ENCODE data around the gene FAAP100.

DNA sequence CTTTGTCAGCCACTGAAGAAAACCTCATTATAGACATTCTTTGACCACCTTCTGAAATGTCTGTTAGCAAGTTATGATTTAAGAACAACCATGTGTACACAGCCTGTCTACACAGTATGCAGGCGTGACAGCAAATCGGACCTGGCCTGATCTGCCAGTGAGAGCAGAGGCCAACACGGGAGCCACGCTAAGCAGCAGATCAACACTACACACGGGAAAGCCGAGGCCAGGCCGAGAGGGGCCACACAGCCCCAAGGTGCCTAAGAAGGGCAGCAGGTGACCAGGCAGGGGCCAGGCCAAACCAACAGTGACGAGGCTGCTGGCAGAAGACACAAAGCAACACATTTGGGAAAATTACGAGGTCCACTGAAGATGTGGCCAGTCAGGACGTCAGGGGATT, 16.3 kb upstream of the FAAP100 start:
- no peak for TF ChIP-seq POLR2A (IDR thresholded peaks at IDR 0.05)
- TF ChIP-seq, protein P1, sequence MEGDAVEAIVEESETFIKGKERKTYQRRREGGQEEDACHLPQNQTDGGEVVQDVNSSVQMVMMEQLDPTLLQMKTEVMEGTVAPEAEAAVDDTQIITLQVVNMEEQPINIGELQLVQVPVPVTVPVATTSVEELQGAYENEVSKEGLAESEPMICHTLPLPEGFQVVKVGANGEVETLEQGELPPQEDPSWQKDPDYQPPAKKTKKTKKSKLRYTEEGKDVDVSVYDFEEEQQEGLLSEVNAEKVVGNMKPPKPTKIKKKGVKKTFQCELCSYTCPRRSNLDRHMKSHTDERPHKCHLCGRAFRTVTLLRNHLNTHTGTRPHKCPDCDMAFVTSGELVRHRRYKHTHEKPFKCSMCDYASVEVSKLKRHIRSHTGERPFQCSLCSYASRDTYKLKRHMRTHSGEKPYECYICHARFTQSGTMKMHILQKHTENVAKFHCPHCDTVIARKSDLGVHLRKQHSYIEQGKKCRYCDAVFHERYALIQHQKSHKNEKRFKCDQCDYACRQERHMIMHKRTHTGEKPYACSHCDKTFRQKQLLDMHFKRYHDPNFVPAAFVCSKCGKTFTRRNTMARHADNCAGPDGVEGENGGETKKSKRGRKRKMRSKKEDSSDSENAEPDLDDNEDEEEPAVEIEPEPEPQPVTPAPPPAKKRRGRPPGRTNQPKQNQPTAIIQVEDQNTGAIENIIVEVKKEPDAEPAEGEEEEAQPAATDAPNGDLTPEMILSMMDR (IDR thresholded peaks at IDR 0.05 in 4 of 5, conservative IDR thresholded peaks at IDR 0.05 in 1 of 5), result no peak
